SK-N-DZ (cell line): ENCODE data around the gene ALDH3A2. TPM values are rescaled to one million over a fixed set of nuclear protein-coding genes. Genes with fewer than 3 reads are reported as not detected.

Experiments used
- DNase-seq: peaks from one replicate; pipeline ENCODE4 v3.0.0-alpha.2; 2015; ENCODE audit warnings: low spot score
- polyA plus RNA-seq, 2 experiments: library from polyadenylated mRNA; depleted of rRNA; stranded (reverse); fragments of >200 nt; gene quantifications; 2 replicates each; pipeline ENCODE4 v1.2.3, GENCODE V29; 2014

ALDH3A2 gene
- polyA plus RNA-seq (2014; cell fraction: cytosol; rRNA removed) = 48.7 and 49.3 TPM in 2 replicates
- polyA plus RNA-seq (2014; cell fraction: nucleus; rRNA removed) = 23.4 and 33.8 TPM in 2 replicates

DNA sequence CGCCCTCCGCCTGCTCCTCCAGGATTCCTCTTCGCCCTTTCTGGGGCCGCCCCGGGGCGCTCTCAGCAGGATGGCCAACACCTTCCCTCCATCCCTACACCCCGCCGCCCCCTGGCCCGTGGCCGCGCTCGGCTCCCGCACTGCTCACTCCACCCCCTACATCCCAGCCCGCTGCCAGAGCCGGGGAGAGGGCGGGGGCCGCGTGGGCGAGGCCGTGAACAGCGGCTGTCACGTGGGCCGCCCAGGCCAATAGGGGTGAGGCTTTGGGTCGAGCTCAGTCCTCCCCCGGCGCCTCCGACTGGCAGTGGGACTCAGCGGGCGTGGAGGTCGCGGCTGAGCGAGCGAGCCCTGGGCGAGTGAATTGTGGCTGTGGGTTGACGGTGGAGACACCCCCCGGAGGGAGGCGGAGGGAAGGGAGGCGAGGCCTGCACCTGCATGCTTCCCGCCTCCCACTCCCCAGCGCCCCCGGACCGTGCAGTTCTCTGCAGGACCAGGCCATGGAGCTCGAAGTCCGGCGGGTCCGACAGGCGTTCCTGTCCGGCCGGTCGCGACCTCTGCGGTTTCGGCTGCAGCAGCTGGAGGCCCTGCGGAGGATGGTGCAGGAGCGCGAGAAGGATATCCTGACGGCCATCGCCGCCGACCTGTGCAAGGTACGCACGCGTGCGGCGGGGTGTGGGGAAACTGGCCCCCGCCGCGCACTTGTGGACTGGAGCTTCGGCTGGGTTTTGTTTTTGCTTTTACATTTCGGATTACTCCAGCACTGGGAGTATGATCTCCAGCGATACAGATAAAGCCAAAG lies at the start of gene ALDH3A2:
Gene ALDH3A2, plus strand, starts transcription at position 277 of the 799 bp plus-strand sequence. Its CDS starts 221 bp downstream, at position 498.
- peak; percentile 97 for DNase-seq

GRCh38 chr17:19610311-19610710 lies 38.2 kb upstream of the ALDH3A2 start:
- DNase-seq = no peak

- no peak for DNase-seq
These were observed 37.7 kb upstream of the ALDH3A2 start for GRCh38 chr17:19610879-19611278.

GRCh38 chr17:19613979-19614378 lies 34.6 kb upstream of the ALDH3A2 start:
- no peak for DNase-seq

DNA sequence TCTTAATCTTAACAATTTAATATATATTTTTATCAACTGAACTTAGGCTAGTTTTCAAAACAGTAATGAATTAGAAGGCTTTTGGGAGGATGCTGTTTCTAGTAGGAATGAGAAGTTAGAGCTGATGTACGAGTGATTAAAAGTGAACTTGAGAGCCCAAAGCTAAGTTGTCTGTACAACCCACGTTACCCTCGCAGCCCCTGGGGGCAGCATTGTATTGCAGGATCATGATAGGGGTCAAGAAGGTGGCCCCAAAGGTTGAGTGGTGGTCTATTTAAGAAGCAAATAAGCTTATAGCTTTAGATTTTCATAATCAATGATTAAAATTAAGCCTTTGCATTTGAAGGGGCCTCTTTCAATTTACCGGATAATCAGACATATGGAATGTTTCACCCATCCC lies 33.7 kb upstream of the ALDH3A2 start:
- DNase-seq = no peak

DNA sequence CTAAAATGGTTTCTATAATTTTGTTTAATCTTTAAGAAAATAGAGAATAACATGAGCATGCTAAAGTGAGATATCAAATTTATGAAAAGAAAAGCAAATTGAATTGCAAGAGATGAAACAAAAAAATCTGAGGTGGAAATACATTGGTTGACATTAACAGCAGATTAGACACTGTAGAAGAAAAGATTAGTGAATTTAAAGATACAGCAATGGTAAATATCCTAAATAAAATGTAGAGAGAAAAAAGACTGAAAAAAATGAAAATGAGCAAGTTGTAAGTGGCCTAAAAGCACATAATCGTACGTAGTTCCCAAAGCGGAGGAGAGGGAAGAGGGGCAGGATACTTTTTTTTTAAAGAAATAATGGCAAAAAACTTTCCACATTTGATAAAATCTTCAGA lies 30.5 kb upstream of the ALDH3A2 start:
- no peak for DNase-seq

DNA sequence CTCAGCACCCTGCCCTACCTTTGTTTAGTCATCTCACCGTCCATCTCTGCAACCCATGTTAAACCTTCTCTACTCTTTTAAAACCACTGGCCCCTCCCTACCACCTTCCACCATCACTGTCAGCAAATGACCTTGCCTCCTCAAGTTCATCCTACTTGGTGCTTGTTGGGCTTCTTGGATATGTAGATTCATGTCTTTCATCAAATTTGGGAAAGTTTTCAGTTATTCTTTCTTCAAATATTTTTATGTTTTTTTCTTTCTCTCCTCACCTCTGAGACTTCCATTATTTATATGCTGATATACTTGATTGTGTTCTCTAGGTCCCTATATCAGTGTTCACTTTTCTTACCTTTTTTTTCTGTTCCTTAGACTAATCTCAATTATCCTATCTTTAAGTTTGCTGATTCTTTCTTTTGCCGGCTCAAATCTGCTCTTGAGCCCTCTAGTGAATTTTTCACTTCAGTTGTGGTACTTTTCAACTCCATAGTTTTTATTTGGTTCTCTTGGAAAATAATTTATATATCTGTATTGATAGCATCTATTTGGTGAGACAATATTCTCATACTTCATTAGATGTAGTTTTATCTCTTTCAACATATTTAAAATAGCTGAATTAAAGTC lies 28.7 kb upstream of the ALDH3A2 start:
- DNase-seq = no peak

DNA sequence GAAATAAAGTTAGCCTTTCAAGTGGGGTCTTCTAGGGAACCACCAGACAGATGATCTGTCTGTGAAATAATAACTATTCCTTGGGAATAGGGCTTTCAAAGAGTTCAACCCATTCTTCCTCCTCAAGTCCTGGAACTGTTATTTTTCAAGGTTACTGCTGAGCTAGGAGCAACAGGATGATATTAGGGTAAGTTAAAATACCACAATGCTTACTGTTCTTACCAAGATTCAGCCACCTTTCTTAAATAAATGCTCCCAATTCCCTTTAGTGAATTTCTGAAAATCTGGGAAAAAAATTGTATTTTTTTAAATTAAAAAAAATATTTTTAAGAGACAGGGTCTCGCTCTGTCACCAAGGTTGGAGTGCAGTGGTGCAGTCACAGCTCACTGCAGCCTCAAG lies 26.9 kb upstream of the ALDH3A2 start:
- DNase-seq = no peak

DNA sequence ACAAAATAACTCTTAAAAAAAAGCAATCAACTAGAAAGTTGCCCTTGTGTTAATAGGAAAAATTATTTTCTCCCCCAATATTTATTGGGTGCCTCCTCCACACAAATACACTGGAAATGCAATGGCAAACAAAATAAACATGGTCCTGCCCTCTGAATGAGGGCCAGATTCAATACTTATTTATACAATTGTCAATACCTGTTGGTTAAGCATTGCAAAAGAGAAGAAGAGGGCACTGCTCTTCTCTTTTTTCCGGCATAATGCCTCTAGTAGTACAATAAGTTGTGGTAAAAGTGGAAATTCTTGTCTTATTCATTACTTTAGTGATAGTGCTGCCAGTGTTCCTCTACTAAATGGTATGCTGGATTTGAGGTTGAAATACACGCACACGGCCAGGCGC lies 22.5 kb upstream of the ALDH3A2 start:
- no peak for DNase-seq

DNA sequence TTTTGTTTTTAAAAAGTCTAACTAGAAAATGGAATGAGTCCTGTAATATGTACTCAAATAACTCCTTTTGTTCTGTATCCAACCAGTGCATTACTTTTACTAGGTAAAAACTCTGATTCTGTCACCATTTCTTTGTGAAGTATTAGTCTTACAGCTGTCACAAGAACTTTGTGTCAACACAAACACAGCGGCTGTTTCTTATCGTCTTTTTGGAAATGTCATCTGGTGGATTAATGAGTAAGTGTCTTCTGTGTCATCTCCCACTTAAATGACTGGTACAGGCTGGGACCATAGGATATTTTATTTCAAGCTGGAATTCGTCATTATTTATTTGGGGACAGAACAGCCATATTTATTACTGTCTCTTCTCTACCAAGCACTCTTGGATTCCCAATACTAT lies 19.1 kb upstream of the ALDH3A2 start:
- DNase-seq = no peak

DNA sequence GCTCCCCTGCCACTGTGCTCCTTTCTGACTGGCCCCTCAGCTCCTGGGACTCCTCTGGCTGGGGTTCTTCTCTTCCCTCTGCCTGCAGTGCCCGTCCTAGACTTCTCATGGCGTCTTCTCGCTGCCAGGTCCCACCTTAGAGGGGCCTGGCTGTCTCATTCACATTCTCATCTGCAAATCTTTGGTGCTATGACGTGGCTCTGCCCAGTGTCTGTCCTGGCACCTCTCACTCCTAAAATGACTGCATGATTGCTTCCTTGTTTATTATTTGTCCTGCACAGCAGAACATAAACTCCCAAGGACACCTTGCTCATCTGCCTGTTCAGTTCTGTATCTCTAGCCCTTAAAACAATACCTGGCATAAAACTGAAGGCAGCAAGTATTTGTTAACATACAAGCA lies 18.5 kb upstream of the ALDH3A2 start:
- no peak for DNase-seq

DNA sequence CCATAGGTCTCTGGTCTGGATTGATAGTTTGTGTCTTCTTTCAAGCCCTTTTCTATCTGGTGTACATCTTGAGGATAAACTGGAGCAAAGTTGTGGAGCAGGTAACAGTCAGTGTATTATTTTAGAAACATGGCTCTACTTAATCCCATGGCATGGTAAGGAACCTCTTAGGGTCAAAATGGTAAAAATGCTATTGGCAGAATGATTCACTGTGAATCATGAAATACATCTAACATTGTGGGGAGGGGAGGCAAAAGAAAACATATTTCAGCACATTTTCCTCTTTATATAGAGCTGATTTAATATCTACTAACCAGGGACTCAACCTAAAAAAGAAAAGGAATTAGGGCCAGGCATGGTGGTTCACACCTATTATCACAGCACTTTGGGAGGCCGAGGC lies 17.9 kb upstream of the ALDH3A2 start:
- DNase-seq = no peak

GRCh38 chr17:19631905-19632304 lies 16.6 kb upstream of the ALDH3A2 start:
- no peak for DNase-seq

DNA sequence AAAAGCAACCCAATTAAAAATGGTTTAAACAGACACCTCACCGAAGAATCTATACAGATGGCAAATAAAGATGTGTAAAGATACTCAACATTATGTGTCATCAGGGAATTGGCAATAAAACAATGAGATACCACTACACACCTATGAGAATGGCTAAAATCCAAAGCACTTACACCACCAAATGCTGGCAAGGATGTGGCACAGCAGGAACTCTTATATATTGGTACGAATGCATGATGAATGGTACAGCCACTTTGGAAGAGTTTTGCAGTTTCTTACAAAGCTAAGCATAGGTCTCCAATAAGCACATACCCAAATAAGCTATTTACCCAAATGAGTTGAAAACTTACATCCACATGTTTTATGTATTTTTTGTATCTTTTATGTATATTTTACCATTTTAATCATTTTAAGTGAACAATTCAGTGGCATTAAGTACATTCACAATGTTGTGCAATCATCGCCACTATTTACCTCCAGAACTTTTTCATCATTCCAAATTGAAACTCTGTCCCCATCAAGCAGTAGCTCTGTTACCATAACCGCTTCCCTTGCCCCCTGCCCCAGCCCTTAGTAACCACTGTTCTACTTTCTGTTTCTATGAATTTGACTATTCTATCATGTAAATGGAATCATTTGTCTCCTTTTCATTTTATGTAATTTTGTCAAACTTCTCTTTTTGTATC lies 6.7 kb upstream of the ALDH3A2 start:
- DNase-seq = no peak

GRCh38 chr17:19642373-19642893 lies 6.1 kb upstream of the ALDH3A2 start:
- no peak for DNase-seq

GRCh38 chr17:19644493-19645210 lies 3.9 kb upstream of the ALDH3A2 start:
- DNase-seq = no peak

DNA sequence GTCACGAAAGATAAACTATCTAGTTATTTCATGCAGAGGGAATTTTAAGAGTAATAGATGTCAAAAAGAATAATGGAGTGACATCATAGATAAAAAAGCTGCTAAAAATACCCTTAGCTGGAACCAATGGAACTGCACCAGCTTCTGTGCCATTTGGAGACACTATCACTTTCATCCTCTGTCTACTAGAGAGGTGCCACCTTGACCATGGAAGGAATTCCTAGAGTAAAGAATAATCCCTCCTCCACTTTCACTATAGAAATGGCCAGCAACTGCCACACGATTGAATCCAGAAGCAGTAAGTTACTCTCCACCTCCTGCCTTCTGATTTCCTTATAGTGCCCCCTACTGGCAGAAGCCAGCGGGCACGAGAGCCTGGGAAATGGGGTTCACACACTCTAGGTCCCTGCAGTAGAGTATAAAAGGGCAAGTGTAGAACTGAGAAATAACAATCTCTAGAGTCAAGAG lies 2.8 kb upstream of the ALDH3A2 start:
- DNase-seq = no peak

GRCh38 chr17:19646788-19647696 lies 1.5 kb upstream of the ALDH3A2 start:
- DNase-seq = no peak

GRCh38 chr17:19647697-19648474 lies 665 bp upstream of the ALDH3A2 start:
- peak; percentile 73 for DNase-seq

DNA sequence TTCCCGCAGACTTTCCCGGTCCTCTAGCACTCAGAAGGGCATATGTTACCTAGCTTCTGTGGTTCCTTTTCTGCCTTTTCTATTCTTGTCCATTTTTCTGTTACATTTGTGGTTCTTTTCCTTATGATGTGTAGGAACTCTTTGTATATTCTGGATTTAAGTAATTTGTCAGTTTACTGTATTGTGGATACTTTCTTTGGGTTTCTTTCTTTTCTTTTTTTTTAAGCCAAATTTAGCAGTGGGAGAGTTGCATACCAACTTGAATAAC lies 657 bp downstream of the ALDH3A2 start:
- no peak for DNase-seq
